Trophoblast cell (in vitro differentiated cells and primary cell): ENCODE results near the gene ANO2.

Source experiments
- DNase-seq, 2 donors: peaks; one replicate each; pipeline ENCODE4 v3.0.0-alpha.2; 2016
- H2AFZ ChIP-seq: 2 replicates; pipeline ENCODE4 v1.6.1; 2013; ENCODE audit warnings: low read length, moderate library complexity, mild to moderate bottlenecking; ENCODE audit not compliant: insufficient read depth, poor library complexity
- H2AK5ac ChIP-seq: 2 replicates; pipeline ENCODE4 v1.6.1; 2013; ENCODE audit warnings: mild to moderate bottlenecking, low read length
- H2BK120ac ChIP-seq: 2 replicates; pipeline ENCODE4 v1.6.1; 2013; ENCODE audit warnings: low read length, mild to moderate bottlenecking, moderate library complexity; ENCODE audit not compliant: insufficient read depth, poor library complexity
- H2BK12ac ChIP-seq: 2 replicates; pipeline ENCODE4 v1.6.1; 2013; ENCODE audit warnings: mild to moderate bottlenecking, low read length, moderate library complexity
- H2BK5ac ChIP-seq: 2 replicates; pipeline ENCODE4 v1.6.1; 2013; ENCODE audit warnings: low read length, low read depth, moderate library complexity, mild to moderate bottlenecking; ENCODE audit not compliant: poor library complexity
- H3K14ac ChIP-seq: 2 replicates; pipeline ENCODE4 v1.6.1; 2013; ENCODE audit warnings: mild to moderate bottlenecking, low read length
- H3K18ac ChIP-seq: 2 replicates; pipeline ENCODE4 v1.6.1; 2013; ENCODE audit warnings: mild to moderate bottlenecking, low read length
- H3K23ac ChIP-seq: 2 replicates; pipeline ENCODE4 v1.6.1; 2013; ENCODE audit warnings: low read length
- H3K27ac ChIP-seq: 2 replicates; pipeline ENCODE4 v1.5.1; 2013; ENCODE audit warnings: low read depth, mild to moderate bottlenecking, inconsistent platforms, low read length, moderate library complexity
- H3K27me3 ChIP-seq: 2 replicates; pipeline ENCODE4 v1.6.1; 2013; ENCODE audit warnings: inconsistent platforms, mild to moderate bottlenecking, low read length, moderate library complexity; ENCODE audit not compliant: insufficient read depth
- H3K36me3 ChIP-seq, 2 experiments: 1 replicate in 1 of 2; 2 replicates in 1 of 2; pipeline ENCODE4 v1.6.1; 2013; ENCODE audit warnings: low read length in 2 of 2, mild to moderate bottlenecking in 2 of 2, moderate library complexity in 1 of 2; ENCODE audit not compliant: insufficient read depth in 2 of 2, control insufficient read depth in 1 of 2
- H3K4ac ChIP-seq: 2 replicates; pipeline ENCODE4 v1.6.1; 2013; ENCODE audit warnings: low read depth, mild to moderate bottlenecking, low read length, moderate library complexity
- H3K4me1 ChIP-seq, 2 experiments: 1 replicate in 1 of 2; 2 replicates in 1 of 2; pipeline ENCODE4 v1.6.1; 2013; ENCODE audit warnings: low read length in 2 of 2, mild to moderate bottlenecking in 2 of 2, moderate library complexity in 1 of 2; ENCODE audit not compliant: insufficient read depth in 2 of 2, control insufficient read depth in 1 of 2
- H3K4me2 ChIP-seq: 2 replicates; pipeline ENCODE4 v1.6.1; 2013; ENCODE audit warnings: inconsistent platforms, mild to moderate bottlenecking, low read length, moderate library complexity
- H3K4me3 ChIP-seq: 2 replicates; pipeline ENCODE4 v1.5.1; 2013; ENCODE audit warnings: mild to moderate bottlenecking, low read depth, low read length, inconsistent platforms
- H3K79me1 ChIP-seq: one replicate; pipeline ENCODE4 v1.6.1; 2013; ENCODE audit warnings: low read length
- H3K79me2 ChIP-seq: 2 replicates; pipeline ENCODE4 v1.6.1; 2013; ENCODE audit warnings: low read length, mild to moderate bottlenecking; ENCODE audit not compliant: control insufficient read depth, insufficient read depth, poor library complexity
- H3K9ac ChIP-seq: 2 replicates; pipeline ENCODE4 v1.6.1; 2013; ENCODE audit warnings: mild to moderate bottlenecking, low read length
- H3K9me3 ChIP-seq: 2 replicates; pipeline ENCODE4 v1.6.1; 2013; ENCODE audit warnings: low read depth, mild to moderate bottlenecking, control low read depth, inconsistent platforms, low read length; ENCODE audit not compliant: insufficient read depth
- H4K12ac ChIP-seq: 2 replicates; pipeline ENCODE4 v1.6.1; 2013; ENCODE audit warnings: low read depth, mild to moderate bottlenecking, low read length, moderate library complexity
- H4K8ac ChIP-seq: 2 replicates; pipeline ENCODE4 v1.6.1; 2013; ENCODE audit warnings: low read depth, mild to moderate bottlenecking, low read length, moderate library complexity
- H4K91ac ChIP-seq: one replicate; pipeline ENCODE4 v1.6.1; 2013; ENCODE audit warnings: low read depth, mild to moderate bottlenecking, low read length, moderate library complexity
- WGBS: extraction: QIAGEN DNeasy Blood & Tissue Kit; methylation state at CpG from one replicate; pipeline ENCODE4 v1.1.7; 2013; ENCODE audit warnings: missing lambda C conversion rate; ENCODE audit not compliant: insufficient read length, insufficient coverage; ENCODE audit errors: extremely low coverage; 5-methylcytosine and 5-hydroxymethylcytosine counted together

The ANO2 gene

DNA sequence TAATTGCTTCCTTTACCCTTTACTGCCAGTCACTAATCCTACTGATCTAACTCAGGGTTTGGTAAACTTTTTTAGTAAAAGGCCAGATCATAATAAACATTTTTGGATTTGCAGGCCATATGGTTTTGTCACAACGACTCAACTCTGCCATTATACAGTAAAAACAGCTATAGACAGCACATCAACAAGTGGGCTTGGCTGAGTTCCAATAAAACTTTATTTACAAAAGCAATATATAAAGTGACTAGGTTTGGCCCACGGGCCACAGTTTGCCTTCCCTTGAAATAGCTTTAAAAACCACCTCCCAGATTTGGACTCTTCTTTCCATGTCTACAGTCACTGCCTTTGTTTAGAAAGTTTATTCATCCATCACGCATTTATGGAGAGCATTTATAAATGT lies 366.3 kb downstream of the ANO2 start:
- no peak overlapping the region for H2BK5ac ChIP-seq
- H4K8ac ChIP-seq: no peak overlapping the region
- no peak overlapping the region for H2BK12ac ChIP-seq
- no peak overlapping the region for H3K18ac ChIP-seq
- no peaks in the 10 kb centered on the region for H3K27me3 ChIP-seq
- no peak overlapping the region for H4K91ac ChIP-seq
- no peaks in the 10 kb centered on the region for H3K79me1 ChIP-seq
- WGBS: no CpG with 5 or more reads among the region's 3 CpGs
- H2AK5ac ChIP-seq: no peak overlapping the region
- H3K27ac ChIP-seq: no peak overlapping the region
- no peak overlapping the region for H2BK120ac ChIP-seq
- H3K9me3 ChIP-seq: no peaks in the 10 kb centered on the region
- no peak overlapping the region for H3K4me2 ChIP-seq
- H4K12ac ChIP-seq: no peak overlapping the region
- no peak for DNase-seq
- H3K14ac ChIP-seq: no peak overlapping the region
- no peak overlapping the region for H3K23ac ChIP-seq
- no peak overlapping the region for H2AFZ ChIP-seq
- H3K79me2 ChIP-seq: no peaks in the 10 kb centered on the region
- H3K9ac ChIP-seq: no peak overlapping the region
- H3K4me1 ChIP-seq: peaks cover 0 to 3% of the 10 kb centered on the region in 2 experiments
- no peak overlapping the region for H3K4ac ChIP-seq
- H3K4me3 ChIP-seq: no peak overlapping the region
- H3K36me3 ChIP-seq: no peaks in the 10 kb centered on the region

DNA sequence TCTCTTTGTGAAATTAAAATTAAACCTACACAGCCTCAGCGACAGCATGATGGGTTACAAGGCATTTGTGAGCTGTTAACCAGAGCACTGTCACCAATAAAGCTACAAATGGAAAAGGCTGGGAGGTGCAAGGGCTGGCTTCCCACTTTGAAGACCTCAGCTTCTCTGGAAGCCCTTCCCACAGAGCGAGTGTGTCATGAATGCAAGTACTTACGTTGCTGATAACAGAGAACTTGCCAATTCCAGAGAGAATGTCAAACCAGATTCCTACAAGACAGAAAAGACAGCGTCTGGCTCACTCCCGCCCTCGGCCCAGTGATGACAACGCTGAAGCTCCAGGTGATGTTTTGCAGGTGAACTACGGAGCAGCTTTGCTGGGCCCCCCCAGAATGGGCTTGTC lies 367.3 kb downstream of the ANO2 start:
- Histone ChIP-seq H2AFZ (no peak overlapping the region), H4K91ac (no peak overlapping the region), H4K12ac (no peak overlapping the region), H2BK12ac (no peak overlapping the region), H4K8ac (no peak overlapping the region), H3K18ac (no peak overlapping the region), H3K27me3 (no peaks in the 10 kb centered on the region), H3K9me3 (no peaks in the 10 kb centered on the region), H3K27ac (no peak overlapping the region), H3K4me1 (peaks cover 0 to 3% of the 10 kb centered on the region in 2 experiments), H2BK5ac (no peak overlapping the region), H3K14ac (no peak overlapping the region), H3K4ac (no peak overlapping the region), H3K4me3 (no peak overlapping the region), H2BK120ac (no peak overlapping the region), H3K4me2 (no peak overlapping the region), H2AK5ac (no peak overlapping the region), H3K9ac (no peak overlapping the region), H3K23ac (no peak overlapping the region), H3K79me1 (no peaks in the 10 kb centered on the region), H3K79me2 (no peaks in the 10 kb centered on the region), H3K36me3 (no peaks in the 10 kb centered on the region)
- peak; percentile 67 to 89 for DNase-seq
- no CpG with 5 or more reads among the region's 8 CpGs for WGBS

DNA sequence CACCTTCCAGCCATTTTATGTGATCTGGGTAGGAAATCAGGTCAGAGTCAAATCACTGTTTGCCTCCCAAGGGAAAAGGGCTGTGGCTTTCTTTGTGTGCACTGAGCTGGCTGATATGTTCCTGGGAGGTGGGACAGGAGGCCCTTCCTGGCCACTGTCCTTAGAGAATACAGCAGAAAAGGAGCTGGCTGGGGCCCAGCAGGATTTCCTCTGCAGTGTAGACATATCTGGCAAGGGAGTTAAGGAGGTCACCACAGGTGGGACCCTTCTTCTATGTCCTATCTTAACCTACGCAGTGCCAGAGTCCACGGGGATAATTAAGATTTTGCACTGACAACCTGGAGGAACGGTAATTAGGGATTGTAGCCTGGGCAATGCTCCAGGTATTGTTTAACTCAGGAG lies 367.8 kb downstream of the ANO2 start:
- Histone ChIP-seq H3K23ac (no peak overlapping the region), H2AFZ (no peak overlapping the region), H3K79me1 (no peaks in the 10 kb centered on the region), H3K27ac (no peak overlapping the region), H3K4me1 (peaks cover 0 to 3% of the 10 kb centered on the region in 2 experiments), H3K4me3 (no peak overlapping the region), H3K79me2 (no peaks in the 10 kb centered on the region), H3K4ac (no peak overlapping the region), H2AK5ac (no peak overlapping the region), H3K18ac (no peak overlapping the region), H3K27me3 (no peaks in the 10 kb centered on the region), H2BK12ac (no peak overlapping the region), H4K8ac (no peak overlapping the region), H3K14ac (no peak overlapping the region), H2BK5ac (no peak overlapping the region), H3K9ac (no peak overlapping the region), H4K12ac (no peak overlapping the region), H2BK120ac (no peak overlapping the region), H3K4me2 (no peak overlapping the region), H3K9me3 (no peaks in the 10 kb centered on the region), H3K36me3 (no peaks in the 10 kb centered on the region), H4K91ac (no peak overlapping the region)
- no CpG with 5 or more reads among the region's 3 CpGs for WGBS
- no peak for DNase-seq

DNA sequence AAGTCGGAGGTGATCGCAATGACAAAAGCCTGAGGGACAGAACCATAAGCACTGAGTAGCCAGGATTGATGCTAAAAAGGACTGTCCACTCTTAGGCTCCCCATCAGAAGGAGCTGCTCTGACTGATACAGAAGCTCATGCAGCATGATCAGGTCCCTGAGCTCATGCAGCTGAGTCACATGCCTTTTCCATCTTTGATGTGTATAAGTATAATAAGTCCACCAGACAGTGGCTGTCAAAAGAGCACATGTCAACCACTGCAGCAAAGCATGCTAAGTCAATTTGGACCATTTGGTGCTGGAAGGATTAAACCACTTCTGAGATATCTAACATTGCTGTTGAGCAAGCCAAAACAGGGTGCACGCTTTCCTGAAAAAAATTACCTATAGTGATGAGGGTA lies 369.1 kb downstream of the ANO2 start:
- Histone ChIP-seq H3K79me2 (no peaks in the 10 kb centered on the region), H2AFZ (no peak overlapping the region), H3K23ac (no peak overlapping the region), H4K91ac (no peak overlapping the region), H2BK120ac (no peak overlapping the region), H3K4ac (no peak overlapping the region), H3K14ac (no peak overlapping the region), H3K36me3 (no peaks in the 10 kb centered on the region), H3K9ac (no peak overlapping the region), H3K4me2 (no peak overlapping the region), H4K12ac (no peak overlapping the region), H3K27me3 (no peaks in the 10 kb centered on the region), H3K4me3 (no peak overlapping the region), H2AK5ac (no peak overlapping the region), H3K9me3 (no peaks in the 10 kb centered on the region), H2BK12ac (no peak overlapping the region), H3K27ac (no peak overlapping the region), H3K4me1 (peaks cover 0 to 3% of the 10 kb centered on the region in 2 experiments), H2BK5ac (no peak overlapping the region), H4K8ac (no peak overlapping the region), H3K18ac (no peak overlapping the region), H3K79me1 (no peaks in the 10 kb centered on the region)
- no CpG with 5 or more reads among the region's 3 CpGs for WGBS
- no peak for DNase-seq
